PC-3 (cell line): ENCODE results near the gene SREK1. TPM values are rescaled to one million over a fixed set of nuclear protein-coding genes. Genes with fewer than 3 reads are reported as not detected.
A peak's percentile ranks its signal among the peaks of the same experiment; 100 is the strongest.
"Not testable (repeated sequence)": the region's sequence is repeated elsewhere in the genome, so short reads cannot be mapped to it uniquely, and the experiment has no call there.

Source experiments
- ATAC-seq: fragments of 200-7000 bp; cut with Tn5 transposase; 2 replicates; pipeline ENCODE4 v1.9.1; 2020; ENCODE audit warnings: mild to moderate bottlenecking, moderate library complexity
- BruUV-seq: library from RNA; stranded (reverse); fragments of 400-500 nt; replicated peaks from 2 replicates; lab custom pipeline; 2021; lab: Mats Ljungman, UMichigan
- CTCF ChIA-PET: fragments of 300-600 bp; sonication (Branson Sonifier 250); formaldehyde crosslinking; loops from one replicate; lab custom pipeline; 2022; ENCODE audit warnings: antibody characterized with exemption; lab: Charles Lee
- POLR2A ChIA-PET: fragments of 300-600 bp; sonication (Branson Sonifier 250); formaldehyde crosslinking; loops from one replicate; lab custom pipeline; 2022; ENCODE audit warnings: antibody characterized with exemption; ENCODE audit not compliant: unreplicated experiment; lab: Charles Lee
- DNase-seq: peaks from one replicate; pipeline ENCODE4 v3.0.0-alpha.2; 2015
- H2AFZ ChIP-seq: fragments of 300-600 bp; sonication (generic); 2 replicates; pipeline ENCODE4 v1.6.0; 2016; ENCODE audit warnings: antibody characterized with exemption, low read length
- H3F3A ChIP-seq: fragments of 300-600 bp; sonication (generic); one replicate; pipeline ENCODE4 v1.6.0; 2017; ENCODE audit warnings: antibody characterized with exemption, low read length, control low read depth, mild to moderate bottlenecking; ENCODE audit not compliant: unreplicated experiment
- H3K27ac ChIP-seq: fragments of 300-600 bp; sonication (generic); 2 replicates; pipeline ENCODE4 v1.5.1; 2016; ENCODE audit warnings: mild to moderate bottlenecking, low read length
- H3K27me3 ChIP-seq: fragments of 300-600 bp; sonication (generic); 2 replicates; pipeline ENCODE4 v1.6.1; 2016; ENCODE audit warnings: low read length, mixed read lengths
- H3K36me3 ChIP-seq: fragments of 300-600 bp; sonication (generic); 2 replicates; pipeline ENCODE4 v1.6.1; 2016; ENCODE audit warnings: low read depth, mixed run types, low read length, mixed read lengths
- H3K4me1 ChIP-seq: fragments of 300-600 bp; sonication (generic); 2 replicates; pipeline ENCODE4 v1.5.1; 2016; ENCODE audit warnings: low read length; ENCODE audit not compliant: insufficient read depth
- H3K4me2 ChIP-seq: fragments of 300-600 bp; sonication (generic); 2 replicates; pipeline ENCODE4 v1.6.0; 2016; ENCODE audit warnings: low read length
- H3K4me3 ChIP-seq: fragments of 300-600 bp; sonication (generic); 2 replicates; pipeline ENCODE4 v1.5.1; 2016; ENCODE audit warnings: mild to moderate bottlenecking, low read length, mixed read lengths
- H3K79me2 ChIP-seq: fragments of 300-600 bp; sonication (generic); 2 replicates; pipeline ENCODE4 v1.6.1; 2017; ENCODE audit warnings: low read length, mixed read lengths
- H3K9ac ChIP-seq: fragments of 300-600 bp; sonication (generic); 2 replicates; pipeline ENCODE4 v1.6.0; 2016; ENCODE audit warnings: mild to moderate bottlenecking, low read length
- H3K9me2 ChIP-seq: fragments of 300-600 bp; sonication (generic); replicated peaks from 2 replicates; pipeline ENCODE4 v1.6.1; 2016; ENCODE audit warnings: mixed run types, low read length, mixed read lengths
- H3K9me3 ChIP-seq: fragments of 300-600 bp; sonication (generic); 2 replicates; pipeline ENCODE4 v1.6.1; 2016; ENCODE audit warnings: low read length, mixed read lengths
- H4K20me1 ChIP-seq: fragments of 300-600 bp; sonication (generic); 2 replicates; pipeline ENCODE4 v1.6.1; 2016; ENCODE audit warnings: low read length, mixed read lengths
- EZH2 ChIP-seq: fragments of 300-600 bp; sonication (generic); IDR thresholded peaks from one replicate; pipeline ENCODE4 v1.6.1; 2017; ENCODE audit warnings: antibody characterized with exemption, mild to moderate bottlenecking, low read length; ENCODE audit not compliant: unreplicated experiment
- EZH2phosphoT487 ChIP-seq: fragments of 300-600 bp; sonication (generic); IDR thresholded peaks from 2 replicates; pipeline ENCODE4 v1.6.1; 2018; ENCODE audit warnings: mild to moderate bottlenecking, antibody characterized with exemption, low read length, borderline replicate concordance
- intact Hi-C: fragments of 100-400 bp; cut with micrococcal nuclease; formaldehyde crosslinking; loops from 2 replicates; pipeline ENCODE4 v1.9.0; 2023
- total RNA-seq: library from RNA; depleted of rRNA; stranded (reverse); fragments of >200 nt; gene quantifications from 2 replicates; pipeline ENCODE4 v1.2.3, GENCODE V29; 2014
- TF ChIP-seq, protein P1 (sequence below): fragments of 300-600 bp; sonication (generic); conservative IDR thresholded peaks from 2 replicates; pipeline ENCODE4 v1.5.1; 2017; ENCODE audit warnings: antibody characterized with exemption, low read depth, mild to moderate bottlenecking, low read length

Gene SREK1
- total RNA-seq, 1 experiment from 2014 or later: 43.1 TPM

DNA sequence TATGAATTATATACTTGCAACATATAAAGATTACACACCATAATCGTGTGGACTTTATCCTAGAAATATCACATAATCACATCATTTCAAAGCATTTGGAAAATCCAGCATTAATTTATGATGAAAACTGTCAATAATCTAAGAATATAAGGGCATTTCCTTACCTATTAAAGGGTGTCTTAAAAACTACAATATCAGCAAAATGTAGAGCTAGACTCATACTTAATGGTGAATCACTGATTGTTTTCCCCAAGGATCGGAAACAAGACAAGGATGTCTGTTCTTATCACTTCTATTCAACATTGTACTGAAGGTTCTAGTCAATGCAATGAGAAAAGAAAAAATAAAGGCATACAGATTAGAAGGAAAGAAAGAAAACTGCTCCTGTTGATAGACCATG lies 8.0 kb upstream of the SREK1 start:
- intact Hi-C loops: no loop called here
- H3K4me3 ChIP-seq: no peak overlapping the region
- ATAC-seq: no peak
- no peak overlapping the region for H3K27ac ChIP-seq
- DNase-seq: no peak
- TF ChIP-seq EZH2 (no peak), EZH2phosphoT487 (no peak)
- TF ChIP-seq, protein P1, sequence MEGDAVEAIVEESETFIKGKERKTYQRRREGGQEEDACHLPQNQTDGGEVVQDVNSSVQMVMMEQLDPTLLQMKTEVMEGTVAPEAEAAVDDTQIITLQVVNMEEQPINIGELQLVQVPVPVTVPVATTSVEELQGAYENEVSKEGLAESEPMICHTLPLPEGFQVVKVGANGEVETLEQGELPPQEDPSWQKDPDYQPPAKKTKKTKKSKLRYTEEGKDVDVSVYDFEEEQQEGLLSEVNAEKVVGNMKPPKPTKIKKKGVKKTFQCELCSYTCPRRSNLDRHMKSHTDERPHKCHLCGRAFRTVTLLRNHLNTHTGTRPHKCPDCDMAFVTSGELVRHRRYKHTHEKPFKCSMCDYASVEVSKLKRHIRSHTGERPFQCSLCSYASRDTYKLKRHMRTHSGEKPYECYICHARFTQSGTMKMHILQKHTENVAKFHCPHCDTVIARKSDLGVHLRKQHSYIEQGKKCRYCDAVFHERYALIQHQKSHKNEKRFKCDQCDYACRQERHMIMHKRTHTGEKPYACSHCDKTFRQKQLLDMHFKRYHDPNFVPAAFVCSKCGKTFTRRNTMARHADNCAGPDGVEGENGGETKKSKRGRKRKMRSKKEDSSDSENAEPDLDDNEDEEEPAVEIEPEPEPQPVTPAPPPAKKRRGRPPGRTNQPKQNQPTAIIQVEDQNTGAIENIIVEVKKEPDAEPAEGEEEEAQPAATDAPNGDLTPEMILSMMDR: no peak
- H3K9me3 ChIP-seq: no peaks in the 10 kb centered on the region
- no peaks in the 10 kb centered on the region for H3K9me2 ChIP-seq
- no peak overlapping the region for H3K4me2 ChIP-seq
- H3K36me3 ChIP-seq: no peaks in the 10 kb centered on the region
- H3K4me1 ChIP-seq: no peaks in the 10 kb centered on the region
- no peaks in the 10 kb centered on the region for H3K27me3 ChIP-seq
- H3K79me2 ChIP-seq: no peaks in the 10 kb centered on the region
- no peak overlapping the region for H3K9ac ChIP-seq
- H4K20me1 ChIP-seq: no peaks in the 10 kb centered on the region
- ChIA-PET CTCF (no interaction called here), POLR2A (no interaction called here)
- no TSS peak for BruUV-seq
- no peaks in the 10 kb centered on the region for H3F3A ChIP-seq
- no peak overlapping the region for H2AFZ ChIP-seq

- ATAC-seq, BruUV-seq, H3K9ac ChIP-seq, H3K27me3 ChIP-seq, H3K4me1 ChIP-seq, H3K9me2 ChIP-seq, H3F3A ChIP-seq, H3K36me3 ChIP-seq, H3K4me3 ChIP-seq, intact Hi-C loops, H3K4me2 ChIP-seq, H3K79me2 ChIP-seq, H3K9me3 ChIP-seq, H4K20me1 ChIP-seq, H2AFZ ChIP-seq, POLR2A ChIA-PET, H3K27ac ChIP-seq, CTCF ChIA-PET, DNase-seq: not testable (repeated sequence)
Measured at GRCh38 chr5:66136944-66137343, 7.2 kb upstream of the SREK1 start.

DNA sequence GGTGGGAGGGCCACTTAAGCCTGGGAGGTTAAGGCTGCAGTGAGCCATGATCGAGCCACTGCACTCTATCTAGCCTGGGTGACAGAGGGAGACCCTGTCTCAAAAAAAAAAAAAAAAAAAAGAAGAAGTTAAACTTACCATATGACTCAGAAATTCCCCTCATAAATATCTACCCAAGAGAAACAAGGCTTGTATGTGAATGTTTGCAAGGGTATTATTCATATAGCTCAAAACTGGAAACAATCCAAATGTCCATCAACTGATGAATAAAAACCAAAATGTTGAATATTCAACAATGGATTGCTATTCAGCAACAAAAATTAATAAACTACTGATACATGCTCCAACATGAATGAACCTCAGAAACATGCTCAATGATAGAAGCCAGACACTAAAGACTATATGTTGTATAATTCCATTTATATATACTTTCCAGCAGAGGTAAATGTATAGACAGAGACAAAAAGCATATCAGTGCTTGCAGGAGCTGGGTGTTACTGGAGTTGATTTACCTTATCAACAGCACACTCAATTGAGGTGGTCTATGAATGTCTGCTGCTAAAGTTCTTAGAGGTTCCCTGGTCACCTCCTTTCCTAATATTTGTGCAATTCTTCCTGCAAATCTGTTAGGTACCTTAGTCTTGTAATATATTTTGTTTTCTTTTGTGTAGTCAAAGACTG lies 5.3 kb upstream of the SREK1 start:
- Histone ChIP-seq H3K9me2 (no peaks in the 10 kb centered on the region), H3K4me1 (no peaks in the 10 kb centered on the region), H2AFZ (no peak overlapping the region), H3K27ac (no peak overlapping the region), H3F3A (no peaks in the 10 kb centered on the region), H3K4me2 (no peak overlapping the region), H3K4me3 (no peak overlapping the region), H3K9me3 (no peaks in the 10 kb centered on the region), H3K36me3 (no peaks in the 10 kb centered on the region), H3K9ac (no peak overlapping the region), H3K79me2 (no peaks in the 10 kb centered on the region), H3K27me3 (no peaks in the 10 kb centered on the region), H4K20me1 (no peaks in the 10 kb centered on the region)
- CTCF ChIA-PET: no interaction called here
- intact Hi-C loops: no loop called here
- POLR2A ChIA-PET: interaction anchor here (0.6 kb wide), 1 partner anchor 412 kb away, joined by 3 read pairs; no protein-coding TSS in a partner anchor
- ATAC-seq (no peak), DNase-seq (peak; percentile 41)
- BruUV-seq: no TSS peak
- TF ChIP-seq, protein P1: no peak
- TF ChIP-seq EZH2phosphoT487: no peak
- TF ChIP-seq EZH2: no peak
